DOHH2 (cell line): ENCODE measurements around the gene PPP2R2C.

Experiments used
- EZH2phosphoT487 ChIP-seq: fragments of 200-600 bp; sonication (generic); IDR thresholded peaks from 2 replicates; pipeline ENCODE4 v1.6.1; 2017; ENCODE audit warnings: borderline replicate concordance, mild to moderate bottlenecking, antibody characterized with exemption, low read length, moderate library complexity, mixed read lengths
- TF ChIP-seq, protein P1 (sequence below): fragments of 200-600 bp; sonication (generic); IDR thresholded peaks from one replicate; pipeline ENCODE4 v1.5.1; 2014; ENCODE audit warnings: antibody characterized with exemption, mild to moderate bottlenecking, low read depth, low read length; ENCODE audit not compliant: poor library complexity, severe bottlenecking

GRCh38 chr4:6469144-6469543, 3.3 kb downstream of the PPP2R2C start:
- TF ChIP-seq, protein P1, sequence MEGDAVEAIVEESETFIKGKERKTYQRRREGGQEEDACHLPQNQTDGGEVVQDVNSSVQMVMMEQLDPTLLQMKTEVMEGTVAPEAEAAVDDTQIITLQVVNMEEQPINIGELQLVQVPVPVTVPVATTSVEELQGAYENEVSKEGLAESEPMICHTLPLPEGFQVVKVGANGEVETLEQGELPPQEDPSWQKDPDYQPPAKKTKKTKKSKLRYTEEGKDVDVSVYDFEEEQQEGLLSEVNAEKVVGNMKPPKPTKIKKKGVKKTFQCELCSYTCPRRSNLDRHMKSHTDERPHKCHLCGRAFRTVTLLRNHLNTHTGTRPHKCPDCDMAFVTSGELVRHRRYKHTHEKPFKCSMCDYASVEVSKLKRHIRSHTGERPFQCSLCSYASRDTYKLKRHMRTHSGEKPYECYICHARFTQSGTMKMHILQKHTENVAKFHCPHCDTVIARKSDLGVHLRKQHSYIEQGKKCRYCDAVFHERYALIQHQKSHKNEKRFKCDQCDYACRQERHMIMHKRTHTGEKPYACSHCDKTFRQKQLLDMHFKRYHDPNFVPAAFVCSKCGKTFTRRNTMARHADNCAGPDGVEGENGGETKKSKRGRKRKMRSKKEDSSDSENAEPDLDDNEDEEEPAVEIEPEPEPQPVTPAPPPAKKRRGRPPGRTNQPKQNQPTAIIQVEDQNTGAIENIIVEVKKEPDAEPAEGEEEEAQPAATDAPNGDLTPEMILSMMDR = no peak
- TF ChIP-seq EZH2phosphoT487 = no peak
